Measurements from ENCODE around the gene CCDC32. TPM values are rescaled to one million over a fixed set of nuclear protein-coding genes. Genes with fewer than 3 reads are reported as not detected.

CCDC32 gene
- total and polyA plus RNA-seq, 2 donors (not counting 1 experiment from before 2014, with no cell fraction given) = 29.5 to 76.6 TPM

DNA sequence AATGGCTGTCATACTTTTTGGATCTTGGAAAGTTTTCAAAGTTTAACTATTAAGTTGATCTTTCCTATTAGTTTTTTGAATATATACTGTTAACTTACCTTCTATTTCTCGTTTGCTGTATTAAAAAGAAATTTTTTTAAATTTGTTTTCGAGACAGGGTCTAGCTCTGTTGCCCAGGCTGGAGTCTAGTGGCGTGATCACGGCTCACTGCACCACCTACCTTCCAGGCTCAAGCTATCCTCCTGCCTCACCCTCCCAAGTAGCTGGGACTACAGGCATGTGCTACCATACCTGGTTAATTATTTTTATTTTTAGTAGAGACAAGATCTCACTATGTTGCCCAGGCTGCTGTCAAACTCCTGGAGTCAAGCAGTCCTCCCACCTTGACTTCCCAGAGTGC, 33.8 kb upstream of the CCDC32 start:
- no peaks in the 10 kb centered on the region for H3K36me3 ChIP-seq (replicated peaks in 1 of 2; ENCODE audit: control extremely low read depth in 1 of 2, control insufficient read depth in 1 of 2, extremely low read depth in 1 of 2, insufficient read depth in 2 of 2, low read length in 1 of 2)
- Mint-ChIP-seq H3K27me3 (no peaks in the 10 kb centered on the region), H3K27ac (no peak overlapping the region), H3K4me1 (peaks cover 12% of the 10 kb centered on the region), H3K9me3 (ENCODE audit: insufficient read depth) (no peaks in the 10 kb centered on the region), H3K4me3 (no peak overlapping the region)
- no peaks in the 10 kb centered on the region for H3K27me3 ChIP-seq (replicated peaks in 1 of 4; ENCODE audit: control extremely low read depth in 1 of 4, control insufficient read depth in 3 of 4, insufficient read depth in 4 of 4, low read length in 3 of 4)
- no peak overlapping the region for H3K4me2 ChIP-seq (replicated peaks; ENCODE audit: low read depth, low read length, poor library complexity, severe bottlenecking)
- H2AFZ ChIP-seq (ENCODE audit: insufficient read depth, low read depth, low read length, poor library complexity, severe bottlenecking) = no peak overlapping the region
- H4K20me1 ChIP-seq (ENCODE audit: control insufficient read depth, insufficient read depth, low read length, poor library complexity, severe bottlenecking) = no peaks in the 10 kb centered on the region
- ATAC-seq (ENCODE audit: low read depth) (no peak), DNase-seq (no peak)
- intact Hi-C loops (cut with micrococcal nuclease) = no loop called here
- H3K4me3 ChIP-seq (ENCODE audit: control extremely low read depth in 1 of 5, extremely low read depth in 1 of 5, insufficient read depth in 1 of 5, low read depth in 2 of 5, low read length in 4 of 5) = no peak overlapping the region
- POLR2A ChIA-PET = no interaction called here
- peaks cover 54% of the 10 kb centered on the region for H3K79me2 ChIP-seq (ENCODE audit: control insufficient read depth, insufficient read depth, low read length)
- TF ChIP-seq, protein P1, sequence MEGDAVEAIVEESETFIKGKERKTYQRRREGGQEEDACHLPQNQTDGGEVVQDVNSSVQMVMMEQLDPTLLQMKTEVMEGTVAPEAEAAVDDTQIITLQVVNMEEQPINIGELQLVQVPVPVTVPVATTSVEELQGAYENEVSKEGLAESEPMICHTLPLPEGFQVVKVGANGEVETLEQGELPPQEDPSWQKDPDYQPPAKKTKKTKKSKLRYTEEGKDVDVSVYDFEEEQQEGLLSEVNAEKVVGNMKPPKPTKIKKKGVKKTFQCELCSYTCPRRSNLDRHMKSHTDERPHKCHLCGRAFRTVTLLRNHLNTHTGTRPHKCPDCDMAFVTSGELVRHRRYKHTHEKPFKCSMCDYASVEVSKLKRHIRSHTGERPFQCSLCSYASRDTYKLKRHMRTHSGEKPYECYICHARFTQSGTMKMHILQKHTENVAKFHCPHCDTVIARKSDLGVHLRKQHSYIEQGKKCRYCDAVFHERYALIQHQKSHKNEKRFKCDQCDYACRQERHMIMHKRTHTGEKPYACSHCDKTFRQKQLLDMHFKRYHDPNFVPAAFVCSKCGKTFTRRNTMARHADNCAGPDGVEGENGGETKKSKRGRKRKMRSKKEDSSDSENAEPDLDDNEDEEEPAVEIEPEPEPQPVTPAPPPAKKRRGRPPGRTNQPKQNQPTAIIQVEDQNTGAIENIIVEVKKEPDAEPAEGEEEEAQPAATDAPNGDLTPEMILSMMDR (IDR thresholded peaks at IDR 0.05) = no peak
- TF ChIP-seq EZH2 (IDR thresholded peaks at IDR 0.05; ENCODE audit: borderline replicate concordance, insufficient read depth, low read depth, low read length, poor library complexity, severe bottlenecking) = no peak
- WGBS (ENCODE audit: insufficient coverage) = 100% methylated on average over 2 of the region's 4 CpGs
- H3K9ac ChIP-seq (ENCODE audit: low read length) = no peak overlapping the region
- CTCF ChIA-PET = interaction anchor here (1.0 to 1.8 kb wide), 3 partner anchors 9 to 95 kb away, joined by 4 to 9 read pairs (median 7); no protein-coding TSS in a partner anchor
- peaks cover 0 to 3% (median 0%) of the 10 kb centered on the region in 3 donors for H3K9me3 ChIP-seq (ENCODE audit: control extremely low read depth in 1 of 3, control insufficient read depth in 2 of 3, insufficient read depth in 1 of 3, low read length in 2 of 3)
- peaks cover 7 to 11% of the 10 kb centered on the region in 2 donors for H3K4me1 ChIP-seq (ENCODE audit: control insufficient read depth in 2 of 2, insufficient read depth in 2 of 2, low read length in 2 of 2)
- no peak overlapping the region for H3K27ac ChIP-seq (ENCODE audit: low read length in 2 of 2)

DNA sequence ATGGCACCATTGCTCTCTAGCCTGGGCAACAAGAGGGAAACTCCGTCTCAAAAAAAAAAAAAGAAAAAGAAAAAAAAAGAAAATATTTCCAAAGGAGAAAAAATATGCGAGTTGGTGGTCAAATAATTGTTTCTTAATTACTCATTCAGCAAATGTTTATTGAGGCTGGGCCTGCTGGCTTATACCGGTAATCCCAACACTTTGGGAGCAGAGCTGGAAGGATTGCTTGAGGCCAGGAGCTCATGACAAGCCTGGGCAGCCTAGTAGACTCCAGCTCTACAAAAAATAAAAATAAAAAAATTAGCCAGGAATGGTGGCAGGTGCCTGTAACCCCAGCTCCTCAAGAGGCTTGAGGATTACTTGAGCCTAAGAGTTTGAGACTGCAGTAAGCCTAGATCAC, 33.3 kb upstream of the CCDC32 start:
- H3K9me3 Mint-ChIP-seq (ENCODE audit: insufficient read depth) = no peaks in the 10 kb centered on the region
- Histone ChIP-seq H3K9ac (ENCODE audit: low read length) (no peak overlapping the region), H3K27ac (ENCODE audit: low read length in 2 of 2) (no peak overlapping the region), H4K20me1 (ENCODE audit: control insufficient read depth, insufficient read depth, low read length, poor library complexity, severe bottlenecking) (no peaks in the 10 kb centered on the region), H2AFZ (ENCODE audit: insufficient read depth, low read depth, low read length, poor library complexity, severe bottlenecking) (no peak overlapping the region), H3K9me3 (ENCODE audit: control extremely low read depth in 1 of 3, control insufficient read depth in 2 of 3, insufficient read depth in 1 of 3, low read length in 2 of 3) (peaks cover 0 to 3% (median 0%) of the 10 kb centered on the region in 3 donors), H3K4me3 (ENCODE audit: control extremely low read depth in 1 of 5, extremely low read depth in 1 of 5, insufficient read depth in 1 of 5, low read depth in 2 of 5, low read length in 4 of 5) (no peak overlapping the region), H3K79me2 (ENCODE audit: control insufficient read depth, insufficient read depth, low read length) (peaks cover 49% of the 10 kb centered on the region), H3K4me1 (ENCODE audit: control insufficient read depth in 2 of 2, insufficient read depth in 2 of 2, low read length in 2 of 2) (peaks cover 7 to 11% of the 10 kb centered on the region in 2 donors), H3K4me2 (replicated peaks; ENCODE audit: low read depth, low read length, poor library complexity, severe bottlenecking) (no peak overlapping the region), H3K27me3 (replicated peaks in 1 of 4; ENCODE audit: control extremely low read depth in 1 of 4, control insufficient read depth in 3 of 4, insufficient read depth in 4 of 4, low read length in 3 of 4) (no peaks in the 10 kb centered on the region), H3K36me3 (replicated peaks in 1 of 2; ENCODE audit: control extremely low read depth in 1 of 2, control insufficient read depth in 1 of 2, extremely low read depth in 1 of 2, insufficient read depth in 2 of 2, low read length in 1 of 2) (no peaks in the 10 kb centered on the region)
- H3K27me3 Mint-ChIP-seq = no peaks in the 10 kb centered on the region
- CTCF ChIA-PET = interaction anchor here (1.0 to 1.8 kb wide), 4 partner anchors 9 to 103 kb away, joined by 3 to 9 read pairs (median 6); no protein-coding TSS in a partner anchor
- H3K27ac Mint-ChIP-seq = no peak overlapping the region
- TF ChIP-seq, protein P1 (IDR thresholded peaks at IDR 0.05) = no peak
- no peak for TF ChIP-seq EZH2 (IDR thresholded peaks at IDR 0.05; ENCODE audit: borderline replicate concordance, insufficient read depth, low read depth, low read length, poor library complexity, severe bottlenecking)
- WGBS (ENCODE audit: insufficient coverage) = no CpG with 5 or more reads among the region's 3 CpGs
- H3K4me3 Mint-ChIP-seq = no peak overlapping the region
- POLR2A ChIA-PET = no interaction called here
- no peak for DNase-seq
- H3K4me1 Mint-ChIP-seq = peaks cover 17% of the 10 kb centered on the region
- ATAC-seq (ENCODE audit: low read depth) = no peak
- intact Hi-C loops (cut with micrococcal nuclease) = no loop called here
